Measurements from ENCODE around the gene NEK4.
A peak's percentile ranks its signal among the peaks of the same experiment; 100 is the strongest.

DNA sequence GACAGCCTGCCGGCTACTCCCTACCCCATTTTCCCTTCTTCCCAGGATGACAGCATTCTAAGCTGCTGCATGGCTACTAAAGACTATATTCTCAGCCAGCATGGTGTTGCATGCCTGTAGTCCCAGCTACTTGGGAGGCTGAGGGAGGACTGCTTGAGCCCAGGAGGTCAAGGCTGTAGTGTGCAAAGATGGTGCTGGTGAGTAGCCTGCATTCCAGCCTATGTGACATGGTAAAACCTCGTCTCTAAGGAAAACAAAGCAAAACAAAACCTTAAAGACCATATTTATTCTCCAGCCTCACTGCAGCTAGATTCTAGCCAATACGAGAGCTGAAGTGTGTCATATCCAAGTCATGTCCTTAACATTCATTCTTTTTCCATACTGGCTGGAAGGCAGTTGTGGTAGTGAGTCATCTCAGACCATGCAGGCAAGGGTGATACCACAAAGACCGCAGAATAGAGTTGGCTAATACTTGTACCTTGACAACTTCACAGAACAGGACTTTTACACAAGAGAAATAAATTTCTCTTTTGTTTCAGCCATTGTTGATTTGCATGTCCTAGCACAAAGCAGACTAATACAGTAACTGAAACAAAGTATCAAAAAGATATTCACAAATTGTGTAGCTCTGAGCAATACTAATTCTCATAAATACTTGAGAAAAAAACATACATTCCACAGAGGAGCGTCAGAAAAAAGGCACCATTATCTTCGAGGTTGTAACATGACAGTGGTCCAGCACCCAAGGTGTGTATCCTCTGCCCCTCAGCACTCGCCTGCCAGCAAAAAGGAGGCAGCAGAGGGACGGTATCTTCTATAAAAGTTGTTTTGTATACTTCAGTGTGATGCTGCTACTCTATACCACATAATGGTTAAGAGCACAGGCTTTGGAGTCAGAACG lies 99.9 kb downstream of the NEK4 start:
- no peak for TF ChIP-seq CTCF (IDR thresholded peaks at IDR 0.05)
- TF ChIP-seq POLR2A (IDR thresholded peaks at IDR 0.05): peak in 1 of 2 donors; percentile 31

Data from adrenal gland (tissue), 5 donors.